ENCODE measurements around the gene ZNF709.
"Not testable (repeated sequence)": the region's sequence is repeated elsewhere in the genome, so short reads cannot be mapped to it uniquely, and the experiment has no call there.

The ZNF709 gene

GRCh38 chr19:12450844-12451243 lies 33.8 kb downstream of the ZNF709 start:
- DNase-seq = no peak

- no peak for DNase-seq
Measured at GRCh38 chr19:12448808-12449207, 35.8 kb downstream of the ZNF709 start.

- peak; percentile 95 for DNase-seq
Measured at GRCh38 chr19:12440541-12441316, 43.9 kb downstream of the ZNF709 start, which contains the start of gene ZNF443. TSS of gene ZNF443 (minus strand) at chr19:12441021. CDS start at chr19:12440914, 107 bp downstream.

GRCh38 chr19:12439686-12440540 lies 44.7 kb downstream of the ZNF709 start:
- peak; percentile 24 for DNase-seq

DNA sequence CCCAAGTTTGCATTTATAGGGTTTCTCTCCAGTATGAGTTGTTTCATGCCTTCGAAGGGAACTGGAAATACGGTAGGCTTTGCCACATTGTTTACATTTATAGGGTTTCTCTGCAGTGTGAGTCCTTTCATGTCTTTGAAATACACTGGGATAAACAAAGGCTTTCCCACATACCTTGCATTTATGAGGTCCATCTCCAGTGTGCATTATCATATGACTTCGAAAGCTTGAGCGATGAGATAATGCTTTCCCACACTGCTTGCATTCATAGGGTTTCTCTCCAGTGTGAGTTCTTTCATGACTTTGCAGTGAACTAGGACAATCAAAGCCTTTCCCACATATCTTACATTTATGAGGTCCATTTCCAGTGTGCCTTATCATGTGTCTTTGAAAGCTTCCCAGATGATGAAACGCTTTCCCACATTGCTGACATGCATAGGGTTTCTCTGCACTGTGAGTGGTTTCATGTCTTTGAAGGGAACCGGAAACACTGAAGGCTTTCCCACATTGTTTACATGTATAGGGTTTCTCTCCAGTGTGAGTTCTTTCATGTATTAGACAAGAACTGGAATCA lies 53.8 kb downstream of the ZNF709 start:
- not testable (repeated sequence) for DNase-seq

DNA sequence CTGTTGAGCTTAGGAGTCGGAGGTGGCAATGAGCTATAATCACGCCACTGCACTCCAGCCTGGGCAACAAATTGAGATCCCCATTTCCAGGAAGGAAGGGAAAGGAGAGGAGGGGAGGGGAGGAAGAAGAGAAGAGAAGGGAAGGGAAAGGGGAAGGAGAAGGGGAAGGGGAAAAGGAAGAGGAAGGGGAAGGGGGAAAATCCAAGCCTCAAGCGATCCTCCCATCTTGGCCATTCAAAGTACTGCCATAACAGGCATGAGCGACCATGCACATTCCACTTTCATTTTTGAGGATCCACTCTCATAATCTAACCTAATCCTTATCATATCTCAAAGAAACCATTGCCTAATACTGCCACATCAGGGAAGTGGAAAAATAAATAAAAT lies 58.7 kb downstream of the ZNF709 start:
- DNase-seq = no peak

GRCh38 chr19:12425236-12425887 lies 59.3 kb downstream of the ZNF709 start:
- DNase-seq = peak; percentile 53

GRCh38 chr19:12417273-12417672 lies 67.3 kb downstream of the ZNF709 start:
- not testable (repeated sequence) for DNase-seq

GRCh38 chr19:12411893-12412292 lies 72.7 kb downstream of the ZNF709 start:
- DNase-seq = peak; percentile 3
